ENCODE results near the gene MRPL11.
"Not testable (repeated sequence)": the region's sequence is repeated elsewhere in the genome, so short reads cannot be mapped to it uniquely, and the experiment has no call there.

The MRPL11 gene

DNA sequence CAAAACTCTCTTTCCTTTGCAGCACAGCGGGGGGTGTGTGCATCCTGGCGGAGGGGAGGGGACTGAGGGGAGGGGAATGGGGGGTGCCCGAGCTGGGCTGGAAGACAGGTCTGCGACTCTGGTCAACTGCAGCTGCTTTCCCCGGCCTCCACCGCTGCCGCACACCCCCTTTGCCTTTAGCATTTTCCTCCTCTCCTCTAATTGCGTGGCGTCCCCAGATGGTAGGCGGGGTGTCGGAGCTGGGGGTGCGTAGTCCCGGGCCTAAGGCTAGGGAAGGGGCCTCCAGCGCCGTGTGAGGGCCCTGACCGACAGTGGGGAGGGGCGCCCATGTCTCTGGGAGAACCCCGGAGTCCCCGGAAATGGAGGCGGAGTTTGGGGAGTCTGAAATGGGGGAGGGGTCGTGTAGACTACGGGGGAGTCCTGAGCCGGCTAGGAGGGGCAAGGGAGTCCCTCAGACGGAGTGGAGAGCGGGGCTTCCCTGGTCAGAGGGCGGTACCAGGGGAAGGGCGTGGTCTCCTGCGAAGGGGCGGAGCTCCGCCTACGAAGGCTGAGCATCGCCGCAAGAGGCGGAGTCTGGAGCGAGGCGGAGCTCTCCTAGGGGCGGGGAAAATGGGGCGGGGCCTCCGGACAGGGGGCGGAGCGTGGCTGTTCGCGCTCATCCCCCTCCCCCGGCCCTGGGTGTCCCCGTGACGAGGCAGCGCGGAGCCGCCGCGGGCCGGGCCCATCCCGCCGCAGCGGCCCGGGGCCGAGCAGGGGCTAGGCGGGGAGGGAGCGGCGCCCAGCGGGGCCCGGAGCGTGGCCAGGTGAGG is 27.8 kb upstream of the MRPL11 start, which contains the start of gene PELI3:
Gene PELI3, plus strand, starts transcription at position 681 of the 809 bp plus-strand sequence. CDS start 1,224 bp downstream, outside the sequence.
- DNase-seq = peak; percentile 90 to 97

DNA sequence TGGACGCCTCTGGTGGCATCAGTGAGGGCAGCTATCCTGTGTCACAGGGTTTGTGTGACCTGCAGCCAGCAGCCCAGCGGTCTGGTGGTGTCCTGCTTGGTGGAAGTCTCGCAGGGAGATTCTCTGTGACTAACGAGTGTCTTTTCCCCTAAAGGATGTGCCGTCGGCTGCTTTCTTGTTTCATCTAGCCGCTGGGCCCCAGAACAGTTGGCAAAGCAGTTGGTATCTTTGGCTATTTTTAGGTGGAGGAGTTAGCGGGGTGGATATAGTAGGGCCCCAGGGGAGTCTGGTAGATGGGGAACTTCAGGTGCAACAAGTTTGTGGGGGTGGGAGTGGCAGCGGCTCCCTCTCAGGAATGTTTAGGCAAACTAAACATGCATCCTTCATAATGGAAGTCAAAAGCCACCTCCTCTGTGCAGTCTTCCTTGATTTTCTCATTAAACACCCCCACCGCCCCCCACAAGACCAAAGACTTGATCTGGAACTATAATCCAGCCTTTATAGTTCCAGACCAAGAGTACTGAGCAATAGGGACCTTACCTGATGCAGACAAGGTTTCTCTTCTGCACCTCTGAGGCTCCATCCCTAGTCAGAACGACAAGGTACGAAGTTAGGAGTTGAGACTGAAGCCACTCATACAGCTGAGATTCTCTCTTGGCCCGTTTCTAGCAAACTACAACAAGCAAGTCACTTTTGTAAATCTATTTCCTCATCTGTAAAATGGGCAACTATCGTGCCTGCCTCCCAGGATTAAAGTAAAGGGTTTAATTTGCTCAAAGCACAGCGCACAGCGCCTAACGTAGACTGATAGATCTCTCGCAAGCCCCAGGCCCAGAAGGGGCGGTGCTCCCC is 27.0 kb upstream of the MRPL11 start:
- no peak for DNase-seq

DNA sequence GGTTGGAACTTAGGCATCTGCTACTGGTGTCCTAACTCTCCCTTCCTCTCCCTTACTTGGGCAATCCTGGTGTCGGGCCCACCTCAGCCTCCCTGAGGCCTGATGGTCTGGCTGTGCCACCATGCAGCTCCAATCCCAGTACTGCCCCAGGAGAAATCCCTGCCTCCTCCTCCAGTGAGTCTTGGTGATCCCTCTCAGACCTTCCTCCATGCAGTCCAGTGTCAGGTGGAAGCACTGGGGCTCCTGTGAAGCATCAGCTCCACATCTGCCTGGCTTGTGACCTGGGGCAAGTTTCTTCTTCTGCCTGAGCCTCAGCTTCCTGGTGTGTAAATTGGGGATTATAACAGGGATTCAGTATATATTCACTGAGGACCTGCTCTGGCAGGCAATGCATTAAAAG is 26.3 kb upstream of the MRPL11 start:
- DNase-seq = no peak

DNA sequence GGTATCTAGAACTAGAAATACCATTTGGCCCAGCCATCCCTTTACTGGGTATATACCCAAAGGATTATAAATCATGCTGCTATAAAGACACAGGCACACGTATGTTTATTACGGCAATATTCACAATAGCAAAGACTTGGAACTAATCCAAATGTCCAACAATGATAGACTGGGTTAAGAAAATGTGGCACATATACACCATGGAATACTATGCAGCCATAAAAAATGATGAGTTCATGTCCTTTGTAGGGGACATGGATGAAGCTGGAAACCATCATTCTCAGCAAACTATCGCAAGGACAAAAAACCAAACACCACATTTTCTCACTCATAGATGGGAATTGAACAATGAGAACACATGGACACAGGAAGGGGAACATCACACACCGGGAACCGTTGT is 25.5 kb upstream of the MRPL11 start:
- not testable (repeated sequence) for DNase-seq

DNA sequence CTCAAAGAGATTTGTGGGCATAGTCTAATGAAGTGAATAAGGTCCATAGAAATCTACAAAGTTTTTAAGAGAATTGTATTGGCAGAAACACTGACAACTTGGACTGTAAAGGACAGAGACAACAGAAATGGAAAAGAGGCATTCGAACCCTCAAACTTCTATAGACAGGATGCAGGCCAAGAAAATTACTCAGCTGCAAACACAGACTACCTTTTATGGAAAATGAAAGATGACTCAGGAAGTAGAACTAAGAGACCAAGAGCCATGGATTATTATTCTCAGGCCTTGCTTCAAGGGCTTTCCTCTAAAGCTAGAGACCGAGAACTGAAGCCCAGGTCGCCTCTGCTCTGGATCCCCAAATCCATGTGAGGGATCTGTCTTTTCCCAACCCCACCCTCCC is 24.3 kb upstream of the MRPL11 start:
- no peak for DNase-seq

DNA sequence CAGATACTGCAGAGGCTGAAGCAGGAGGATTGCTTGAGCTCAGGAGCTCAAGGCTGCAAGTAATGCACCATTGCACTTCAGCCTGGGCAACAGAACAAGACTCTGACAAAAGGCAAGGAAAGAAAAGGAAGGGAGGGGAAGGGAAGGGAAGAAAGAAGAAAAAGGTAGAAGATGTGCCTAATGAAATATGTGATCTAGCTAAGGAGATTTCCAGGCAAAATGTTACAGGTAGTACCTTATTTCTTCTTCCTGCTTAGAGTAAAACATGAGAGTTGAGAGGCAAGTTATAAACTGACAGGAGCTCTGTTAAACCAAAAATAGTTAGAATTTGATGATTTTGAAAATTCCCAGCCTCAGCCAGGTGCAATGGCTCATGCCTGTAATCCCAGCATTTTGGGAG is 23.4 kb upstream of the MRPL11 start:
- DNase-seq = no peak

DNA sequence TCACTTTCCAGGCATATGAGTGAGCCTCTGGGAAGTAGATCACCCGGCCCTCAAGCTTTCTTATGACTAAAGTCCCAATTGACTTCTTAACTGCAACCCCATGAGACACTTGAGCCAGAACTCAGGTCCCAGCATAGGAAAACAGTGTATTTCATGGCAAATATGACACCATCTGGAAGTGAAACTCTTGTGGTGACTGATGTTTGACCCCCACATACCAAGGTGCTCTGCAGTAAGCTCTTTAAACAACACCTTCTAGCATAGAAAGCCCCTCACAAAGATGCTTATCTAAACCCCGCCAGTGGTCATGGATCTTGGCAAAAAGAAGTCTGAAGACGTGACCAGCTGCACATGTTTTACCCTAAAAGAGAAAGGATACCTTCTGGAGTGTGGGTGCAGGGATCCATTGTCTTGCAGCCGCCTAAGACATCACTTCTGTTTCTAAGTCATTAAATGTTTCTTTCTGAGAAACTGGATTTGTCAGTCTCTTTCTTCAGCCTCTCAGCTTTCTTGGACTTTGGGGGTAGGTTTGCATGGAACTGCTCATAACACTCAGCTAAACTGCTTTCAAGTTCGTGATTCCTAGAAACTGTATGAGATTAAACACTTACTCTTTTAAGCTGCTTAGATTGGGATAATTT is 20.6 kb upstream of the MRPL11 start:
- DNase-seq = no peak

DNA sequence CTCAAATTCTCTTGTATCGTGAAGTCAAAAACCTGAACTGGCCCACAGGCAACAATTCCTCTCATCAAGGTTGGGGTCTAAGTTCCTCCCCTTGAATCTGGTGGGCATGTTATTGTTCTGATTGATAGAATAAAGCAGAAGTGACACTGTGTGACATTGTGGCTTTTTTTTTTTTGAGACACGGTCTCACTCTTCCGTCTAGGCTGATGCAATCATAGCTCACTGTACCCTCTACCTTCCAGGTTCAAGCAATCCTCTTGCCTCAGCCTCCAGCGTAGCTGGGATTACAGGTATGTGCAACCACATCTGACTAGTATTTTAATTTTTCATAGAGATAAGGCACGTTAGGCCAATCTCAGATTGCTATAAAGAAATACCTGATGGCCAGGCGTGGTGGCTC is 19.2 kb upstream of the MRPL11 start:
- no peak for DNase-seq

DNA sequence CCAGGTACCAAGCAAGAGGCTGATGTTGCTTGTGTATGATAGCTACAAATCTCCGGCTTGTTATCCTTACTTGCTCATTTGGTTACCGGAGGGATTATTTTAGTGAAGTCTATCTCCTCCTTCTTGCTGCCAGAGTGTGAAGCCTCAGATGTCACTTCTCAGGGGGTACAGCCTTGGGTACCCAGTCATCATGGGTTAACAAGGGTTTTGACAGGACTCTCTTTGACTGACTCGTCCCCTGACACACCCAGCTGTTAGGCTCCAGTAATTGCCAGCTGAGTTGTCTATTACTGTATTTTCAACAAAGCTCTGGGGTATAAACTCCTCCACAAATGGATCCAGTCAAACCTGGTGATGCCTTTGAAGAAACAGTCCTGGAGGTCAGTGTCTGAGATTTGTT is 16.2 kb upstream of the MRPL11 start:
- no peak for DNase-seq

DNA sequence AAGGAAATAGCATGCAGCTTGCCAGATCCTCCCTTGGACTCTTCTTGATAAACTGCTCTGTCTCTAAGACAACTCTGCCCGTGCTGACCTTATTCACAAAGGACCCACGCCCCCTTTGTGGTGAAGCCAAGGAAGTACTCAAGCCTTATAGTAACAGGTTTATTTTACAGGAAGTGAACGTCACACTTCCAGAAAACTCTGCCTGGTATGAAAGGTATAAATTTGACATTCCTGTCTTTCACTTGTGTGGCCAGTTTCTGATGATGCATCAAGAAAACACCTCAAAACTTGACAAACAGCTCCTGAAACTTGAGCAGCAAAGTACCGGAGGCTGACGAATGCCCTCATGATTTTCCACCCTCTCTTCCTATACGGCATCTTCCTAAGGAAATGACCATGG is 15.6 kb upstream of the MRPL11 start:
- DNase-seq = no peak

DNA sequence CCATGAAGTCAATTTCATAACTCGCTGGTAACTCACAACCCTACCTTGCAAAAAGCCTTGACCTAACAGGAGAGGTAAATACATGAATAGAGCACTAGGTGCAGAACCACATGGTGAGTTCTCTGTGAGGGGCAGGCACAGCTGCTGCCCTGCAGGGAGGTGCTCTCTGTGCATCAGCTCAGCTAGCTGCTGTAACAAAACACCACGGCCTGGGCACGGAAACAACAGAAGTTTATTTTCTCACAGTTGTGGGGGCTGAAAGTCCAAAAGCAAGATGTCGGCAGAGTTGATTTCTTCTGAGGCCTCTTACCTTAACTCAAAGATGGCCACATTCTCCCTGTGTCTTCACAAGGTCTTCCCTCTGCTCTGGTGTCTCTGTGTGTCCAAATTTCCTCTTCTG is 13.0 kb upstream of the MRPL11 start:
- no peak for DNase-seq

DNA sequence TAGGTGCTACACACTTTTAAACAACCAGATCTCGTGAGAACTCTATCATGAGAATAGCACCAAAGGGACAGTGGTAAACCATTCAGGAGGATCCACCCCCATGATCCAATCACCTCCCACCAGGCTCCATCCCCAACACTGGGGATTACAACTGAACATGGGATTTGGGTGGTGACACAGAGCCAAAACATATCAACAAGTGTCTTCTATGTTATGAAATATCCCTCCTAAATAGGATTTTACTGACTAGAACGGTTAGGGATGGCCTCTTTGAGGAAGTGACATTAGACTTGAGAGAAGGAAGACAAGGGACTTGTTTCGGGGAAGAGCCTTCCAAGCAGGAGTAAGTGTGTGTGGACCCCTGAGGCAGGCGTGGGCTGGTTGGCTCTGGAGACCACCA is 11.9 kb upstream of the MRPL11 start:
- no peak for DNase-seq

DNA sequence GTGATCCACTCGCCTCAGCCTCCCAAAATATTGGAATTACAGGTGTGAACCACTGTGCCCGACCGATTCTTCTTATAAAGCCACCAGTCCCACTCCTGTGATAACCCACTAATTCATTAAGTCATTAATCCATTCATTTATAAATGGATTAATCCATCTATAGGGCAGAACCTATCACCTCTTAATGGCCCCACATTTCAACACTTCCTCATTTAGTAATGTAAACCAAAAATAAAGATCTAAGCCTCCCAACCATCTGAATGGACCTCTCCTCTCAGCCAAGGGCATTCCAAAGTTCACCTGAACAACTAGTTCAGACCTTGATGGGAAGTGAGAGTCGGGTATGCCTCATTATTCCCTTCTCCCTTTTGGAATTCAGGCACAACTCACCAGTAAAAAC is 9.9 kb upstream of the MRPL11 start:
- DNase-seq = no peak

DNA sequence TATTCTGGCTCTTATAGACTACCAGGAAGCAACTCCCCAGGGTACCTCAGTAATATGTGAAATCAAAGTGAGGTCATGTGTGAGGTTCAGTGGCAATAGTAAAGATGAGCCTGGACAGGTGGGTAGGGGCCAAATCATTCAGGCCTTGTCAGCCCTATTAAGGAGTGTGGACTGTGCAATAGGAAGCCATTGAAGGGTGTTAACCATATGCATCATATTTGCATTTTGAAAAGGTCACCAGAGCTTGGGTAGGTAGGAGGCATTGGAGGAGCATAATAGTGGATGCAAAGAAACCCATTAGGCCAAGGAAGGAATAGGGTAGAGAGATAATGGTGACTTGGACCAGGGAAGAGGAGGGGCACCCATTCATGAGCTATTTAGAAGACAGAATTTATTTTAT is 8.4 kb upstream of the MRPL11 start:
- no peak for DNase-seq

DNA sequence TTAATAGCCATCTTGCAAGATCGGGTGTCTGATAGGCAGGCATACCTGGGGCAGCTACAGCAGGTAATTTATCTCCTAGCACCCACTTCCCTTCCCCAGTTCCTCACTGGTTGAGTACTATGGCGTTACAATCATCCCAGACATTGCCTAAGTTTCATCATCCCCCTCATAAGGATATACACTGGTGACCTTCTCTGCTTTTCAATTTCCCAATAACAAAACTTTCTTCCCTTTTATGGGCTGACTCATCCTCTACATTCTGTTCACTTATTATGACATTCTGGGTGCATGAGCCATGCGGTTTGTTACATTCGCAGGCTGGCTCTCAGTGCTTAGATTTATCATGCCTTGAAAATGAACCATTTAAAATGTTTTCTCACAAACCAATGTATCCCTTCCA is 5.0 kb upstream of the MRPL11 start:
- DNase-seq = no peak

DNA sequence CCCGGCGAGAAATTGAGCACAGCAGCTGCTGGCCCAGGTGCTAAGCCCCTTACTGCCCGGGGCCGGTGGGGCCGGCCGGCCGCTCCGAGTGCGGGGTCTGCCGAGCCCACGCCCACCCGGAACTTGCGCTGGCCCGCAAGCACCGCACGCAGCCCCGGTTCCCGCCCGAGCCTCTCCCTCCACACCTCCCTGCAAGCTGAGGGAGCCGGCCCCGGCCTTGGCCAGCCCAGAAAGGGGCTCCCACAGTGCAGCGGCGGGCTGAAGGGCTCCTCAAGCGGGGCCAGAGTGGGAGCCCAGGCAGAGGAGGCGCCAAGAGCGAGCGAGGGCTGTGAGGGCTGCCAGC is 2.3 kb upstream of the MRPL11 start:
- DNase-seq = not testable (repeated sequence)

DNA sequence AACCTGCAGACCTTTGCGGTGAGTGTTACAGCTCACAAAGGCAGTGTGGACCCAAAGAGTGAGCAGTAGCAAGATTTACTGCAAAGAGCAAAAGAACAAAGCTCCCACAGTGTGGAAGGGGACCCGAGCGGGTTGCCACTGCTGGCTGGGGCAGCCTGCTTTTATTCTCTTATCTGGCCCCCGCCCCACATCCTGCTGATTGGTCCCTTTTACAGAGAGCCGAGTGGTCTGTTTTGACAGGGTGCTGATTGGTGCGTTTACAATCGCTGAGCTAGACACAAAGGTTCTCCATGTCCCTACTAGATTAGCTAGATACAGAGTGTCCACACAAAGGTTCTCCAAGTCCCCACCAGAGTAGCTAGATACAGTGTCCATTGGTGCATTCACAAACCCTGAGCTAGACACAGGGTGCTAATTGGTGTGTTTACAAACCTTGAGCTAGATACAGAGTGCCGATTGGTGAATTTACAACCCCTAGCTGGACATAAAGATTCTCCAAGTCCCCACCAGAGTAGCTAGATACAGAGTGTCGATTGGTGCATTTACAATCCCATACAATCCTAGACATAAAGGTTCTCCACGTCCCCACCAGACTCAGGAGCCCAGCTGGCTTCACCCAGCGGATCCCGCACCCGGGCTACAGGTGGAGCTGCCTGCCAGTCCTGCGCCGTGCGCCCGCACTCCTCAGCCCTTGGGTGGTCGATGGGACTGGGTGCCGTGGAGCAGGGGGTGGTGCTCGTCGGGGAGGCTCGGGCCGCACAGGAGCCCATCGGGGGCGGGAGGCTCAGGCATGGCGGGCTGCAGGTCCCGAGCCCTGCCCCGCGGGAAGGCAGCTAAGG is 1.7 kb upstream of the MRPL11 start:
- DNase-seq = not testable (repeated sequence)

DNA sequence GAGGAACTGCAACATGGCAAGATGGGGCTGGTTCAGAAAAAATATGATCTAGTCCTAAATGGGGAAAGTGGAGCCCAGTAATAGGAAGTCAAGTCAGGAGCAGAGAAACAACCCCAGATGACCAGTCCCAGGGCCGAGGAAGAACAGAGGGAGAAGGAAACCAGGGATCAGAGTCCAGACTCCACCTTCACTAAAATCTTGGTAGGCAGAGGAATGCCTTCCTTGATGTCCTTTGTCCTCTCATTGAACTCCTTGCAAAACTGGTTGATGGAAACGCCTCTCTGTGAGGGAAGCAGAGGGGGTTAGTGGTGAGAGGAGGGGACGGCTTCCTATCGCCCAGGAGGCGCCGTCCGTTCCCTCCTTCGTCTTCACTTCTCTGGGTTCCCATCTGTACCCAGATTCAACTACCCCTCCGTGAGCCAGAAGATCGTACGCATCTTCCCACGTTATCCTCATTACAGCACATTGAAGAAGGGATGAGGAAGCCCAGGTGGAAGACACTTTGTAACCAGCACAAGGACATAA is 607 bp downstream of the MRPL11 start:
- DNase-seq = no peak

DNA sequence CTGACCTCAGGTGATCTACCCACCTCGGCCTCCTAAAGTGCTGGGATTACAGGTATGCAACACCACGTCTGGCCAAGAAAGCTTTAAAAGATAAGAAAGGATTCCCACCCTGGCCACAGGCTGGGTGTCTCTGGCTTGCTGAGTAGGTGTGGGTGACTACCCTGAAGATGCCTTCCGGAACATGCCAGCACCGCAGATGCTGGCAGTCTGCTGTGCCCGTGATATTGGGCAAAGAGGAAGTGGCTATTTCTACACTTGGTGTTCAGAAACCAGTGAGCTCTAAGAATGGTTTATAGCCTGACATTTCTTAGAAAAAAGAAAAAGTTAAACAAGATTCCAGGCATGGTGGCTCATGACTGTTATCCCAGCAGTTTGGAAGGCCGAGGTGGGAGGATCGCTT is 6.1 kb downstream of the MRPL11 start:
- no peak for DNase-seq

DNA sequence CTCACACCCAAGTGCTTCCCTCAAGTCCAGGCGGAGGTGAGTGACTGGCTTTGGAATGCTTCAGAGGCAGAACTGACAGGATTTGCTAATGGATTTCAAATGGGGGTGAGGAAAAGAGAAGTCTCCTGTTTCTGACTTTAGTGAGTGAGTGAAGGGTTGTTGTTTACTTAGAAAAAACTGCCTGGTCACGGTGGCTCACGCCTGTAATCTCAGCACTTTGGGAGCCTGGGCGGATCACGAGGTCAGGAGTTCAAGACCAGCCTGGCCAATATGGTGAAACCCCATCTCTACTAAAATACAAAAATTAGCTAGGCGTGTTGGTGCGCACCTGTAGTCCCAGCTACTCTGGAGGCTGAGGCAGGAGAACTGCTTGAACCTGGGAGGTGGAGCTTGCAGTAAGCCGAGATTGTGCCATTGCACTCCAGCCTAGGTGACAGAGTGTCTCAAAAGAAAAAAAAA is 6.7 kb downstream of the MRPL11 start:
- not testable (repeated sequence) for DNase-seq

DNA sequence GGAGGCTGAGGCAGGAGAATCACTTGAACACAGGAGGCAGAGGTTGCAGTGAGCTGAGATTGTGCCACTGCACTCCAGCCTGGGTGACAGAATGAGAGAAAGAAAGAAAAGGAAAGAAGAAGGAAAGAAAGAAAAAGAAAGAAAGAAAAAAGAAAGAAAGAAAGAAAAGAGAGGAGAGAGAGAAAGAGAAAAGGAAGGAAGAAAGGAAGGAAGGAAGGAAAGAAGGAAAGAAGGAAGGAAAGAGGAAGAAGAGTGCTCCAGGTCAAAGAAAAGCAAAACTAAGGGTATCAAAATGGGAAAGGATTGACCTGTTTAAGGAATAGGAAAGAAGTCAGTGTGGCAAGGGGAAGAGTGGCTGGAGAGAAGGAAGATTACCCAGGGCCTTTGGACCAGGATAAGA is 7.4 kb downstream of the MRPL11 start:
- DNase-seq = not testable (repeated sequence)

DNA sequence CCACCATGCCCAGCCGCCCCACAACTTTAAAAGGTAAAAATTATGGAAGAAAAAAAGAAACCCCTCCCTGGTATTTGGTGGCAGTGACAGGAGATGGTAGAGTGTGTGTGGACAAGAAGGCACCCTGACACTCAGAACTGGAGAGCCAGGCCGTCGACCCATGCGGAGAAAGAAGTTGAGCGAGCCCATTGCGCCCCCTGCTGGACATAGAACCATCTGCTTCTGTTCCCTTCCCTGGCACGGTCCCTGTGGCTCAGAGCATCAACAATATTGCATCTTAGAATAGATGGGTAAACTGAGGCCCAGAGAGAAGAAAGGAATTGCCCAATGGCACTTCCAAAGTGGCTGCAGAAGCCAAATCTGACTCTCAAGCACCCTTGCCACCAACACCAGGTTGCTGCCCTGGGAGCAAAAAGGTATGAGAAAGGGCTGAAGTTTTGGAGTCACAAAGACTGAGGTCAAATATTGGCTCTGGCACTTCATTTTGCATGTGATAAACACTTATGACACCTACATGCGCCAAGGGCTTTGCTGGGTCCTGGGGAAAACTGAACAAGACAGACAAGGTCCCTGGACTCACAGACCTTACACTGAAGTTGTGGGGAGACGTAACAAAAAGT is 8.6 kb downstream of the MRPL11 start:
- peak; percentile 66 to 72 for DNase-seq

Measured in stimulated activated CD4-positive, alpha-beta T cell treated with anti-CD3 and anti-CD28 coated beads, Interleukin-4, amount 100 ng/mL, for 4 hours (primary cell).